ENCODE data around the gene ABHD13.

The ABHD13 gene

DNA sequence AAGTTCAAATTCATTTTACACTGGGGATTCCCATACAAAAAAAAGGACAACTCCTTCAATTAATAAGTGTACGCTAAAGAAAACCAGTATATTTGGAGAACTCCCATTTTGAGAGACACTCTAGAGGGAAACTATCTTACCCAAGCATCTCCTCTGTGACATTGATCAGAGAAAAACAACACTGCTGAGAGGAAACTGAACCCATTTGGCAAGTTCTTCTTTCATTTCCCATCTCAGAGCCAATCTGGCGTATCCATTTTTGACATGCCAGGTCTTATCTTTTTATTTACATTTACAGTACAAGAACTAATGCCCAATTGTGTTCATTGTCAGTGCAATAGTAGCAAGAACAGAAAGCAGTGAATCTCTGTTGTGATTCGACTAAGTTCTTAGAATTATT is 33.0 kb upstream of the ABHD13 start:
- no peaks in the 10 kb centered on the region for H3K36me3 ChIP-seq
- no peak overlapping the region for H3K4me3 ChIP-seq
- TF ChIP-seq, protein P1, sequence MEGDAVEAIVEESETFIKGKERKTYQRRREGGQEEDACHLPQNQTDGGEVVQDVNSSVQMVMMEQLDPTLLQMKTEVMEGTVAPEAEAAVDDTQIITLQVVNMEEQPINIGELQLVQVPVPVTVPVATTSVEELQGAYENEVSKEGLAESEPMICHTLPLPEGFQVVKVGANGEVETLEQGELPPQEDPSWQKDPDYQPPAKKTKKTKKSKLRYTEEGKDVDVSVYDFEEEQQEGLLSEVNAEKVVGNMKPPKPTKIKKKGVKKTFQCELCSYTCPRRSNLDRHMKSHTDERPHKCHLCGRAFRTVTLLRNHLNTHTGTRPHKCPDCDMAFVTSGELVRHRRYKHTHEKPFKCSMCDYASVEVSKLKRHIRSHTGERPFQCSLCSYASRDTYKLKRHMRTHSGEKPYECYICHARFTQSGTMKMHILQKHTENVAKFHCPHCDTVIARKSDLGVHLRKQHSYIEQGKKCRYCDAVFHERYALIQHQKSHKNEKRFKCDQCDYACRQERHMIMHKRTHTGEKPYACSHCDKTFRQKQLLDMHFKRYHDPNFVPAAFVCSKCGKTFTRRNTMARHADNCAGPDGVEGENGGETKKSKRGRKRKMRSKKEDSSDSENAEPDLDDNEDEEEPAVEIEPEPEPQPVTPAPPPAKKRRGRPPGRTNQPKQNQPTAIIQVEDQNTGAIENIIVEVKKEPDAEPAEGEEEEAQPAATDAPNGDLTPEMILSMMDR (IDR thresholded peaks at IDR 0.05) = no peak
- H3K4me1 ChIP-seq = no peaks in the 10 kb centered on the region
- H3K27ac ChIP-seq = no peak overlapping the region
- intact Hi-C loops (cut with DNase I; ENCODE audit: low total_unique reads) = no loop called here
- DNase-seq = no peak
- H3K9me3 ChIP-seq = no peaks in the 10 kb centered on the region
- H3K27me3 ChIP-seq = no peaks in the 10 kb centered on the region

DNA sequence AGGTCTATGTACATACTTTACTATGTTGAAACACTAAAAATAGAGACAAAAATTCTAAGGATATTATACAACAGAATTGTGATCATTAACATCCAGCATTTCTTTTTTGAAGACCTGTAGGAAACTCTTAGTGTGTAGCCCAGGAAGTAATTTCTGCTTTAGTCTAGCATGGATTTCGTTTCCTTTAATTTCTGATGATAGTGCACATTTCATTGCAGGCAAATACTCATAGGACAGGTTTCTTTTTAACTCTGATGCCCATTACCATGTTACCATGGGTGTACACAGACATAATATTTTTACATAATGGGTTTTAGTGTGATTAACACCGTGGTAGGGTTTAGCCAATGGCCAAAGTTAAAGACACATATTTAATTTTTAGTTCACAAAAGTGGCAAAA is 29.9 kb upstream of the ABHD13 start:
- Histone ChIP-seq H3K27me3 (no peaks in the 10 kb centered on the region), H3K4me1 (no peaks in the 10 kb centered on the region), H3K9me3 (no peaks in the 10 kb centered on the region), H3K4me3 (no peak overlapping the region), H3K27ac (no peak overlapping the region), H3K36me3 (no peaks in the 10 kb centered on the region)
- TF ChIP-seq, protein P1 (IDR thresholded peaks at IDR 0.05) = no peak
- DNase-seq = no peak
- intact Hi-C loops (cut with DNase I; ENCODE audit: low total_unique reads) = no loop called here

DNA sequence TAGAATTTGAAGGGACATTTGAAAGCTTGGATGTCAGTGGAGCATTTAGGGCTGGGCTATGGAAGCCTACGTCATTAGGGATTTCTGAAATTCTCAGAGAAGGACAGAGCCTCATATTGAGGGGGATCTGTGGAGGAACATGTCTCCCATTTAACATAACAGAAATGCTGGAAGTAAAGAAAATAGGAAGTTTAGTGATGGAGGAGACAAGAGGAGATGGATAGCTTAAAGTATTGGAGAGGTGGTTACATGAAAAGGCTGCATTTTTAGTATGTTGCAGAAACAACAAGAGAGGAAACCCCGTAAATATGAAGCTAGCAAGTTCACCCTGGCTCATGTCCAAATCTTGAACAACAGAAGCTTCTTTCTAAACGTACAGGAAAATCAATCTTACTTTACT is 27.3 kb upstream of the ABHD13 start:
- Histone ChIP-seq H3K36me3 (no peaks in the 10 kb centered on the region), H3K4me3 (no peak overlapping the region), H3K27ac (no peak overlapping the region), H3K27me3 (no peaks in the 10 kb centered on the region), H3K4me1 (no peaks in the 10 kb centered on the region), H3K9me3 (peaks cover 0 to 10% (median 0%) of the 10 kb centered on the region in 3 donors)
- TF ChIP-seq, protein P1 (IDR thresholded peaks at IDR 0.05) = no peak
- DNase-seq = no peak
- intact Hi-C loops (cut with DNase I; ENCODE audit: low total_unique reads) = no loop called here

DNA sequence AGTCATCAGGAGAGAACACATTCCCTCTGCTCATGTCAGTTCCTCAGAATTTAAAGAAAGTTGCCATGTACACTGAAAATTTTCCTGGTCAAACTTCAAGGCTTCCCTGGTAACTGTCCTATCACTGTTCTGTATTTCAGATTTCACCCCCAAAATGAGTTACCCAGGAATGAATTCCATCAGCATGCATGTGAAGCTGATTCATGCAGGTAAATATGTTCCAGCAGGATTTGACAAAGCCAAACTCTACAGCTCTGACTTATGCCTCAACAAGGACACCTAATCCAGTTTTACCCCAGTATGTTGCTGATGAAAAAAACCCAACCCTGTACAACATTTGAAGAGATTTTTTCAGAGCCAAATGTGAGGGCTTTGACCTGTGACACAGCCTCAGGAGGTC is 24.4 kb upstream of the ABHD13 start:
- intact Hi-C loops (cut with DNase I; ENCODE audit: low total_unique reads) = no loop called here
- Histone ChIP-seq H3K36me3 (no peaks in the 10 kb centered on the region), H3K27me3 (no peaks in the 10 kb centered on the region), H3K9me3 (peaks cover 0 to 10% (median 0%) of the 10 kb centered on the region in 3 donors), H3K27ac (no peak overlapping the region), H3K4me3 (no peak overlapping the region), H3K4me1 (no peaks in the 10 kb centered on the region)
- no peak for DNase-seq
- TF ChIP-seq, protein P1 (IDR thresholded peaks at IDR 0.05) = no peak

DNA sequence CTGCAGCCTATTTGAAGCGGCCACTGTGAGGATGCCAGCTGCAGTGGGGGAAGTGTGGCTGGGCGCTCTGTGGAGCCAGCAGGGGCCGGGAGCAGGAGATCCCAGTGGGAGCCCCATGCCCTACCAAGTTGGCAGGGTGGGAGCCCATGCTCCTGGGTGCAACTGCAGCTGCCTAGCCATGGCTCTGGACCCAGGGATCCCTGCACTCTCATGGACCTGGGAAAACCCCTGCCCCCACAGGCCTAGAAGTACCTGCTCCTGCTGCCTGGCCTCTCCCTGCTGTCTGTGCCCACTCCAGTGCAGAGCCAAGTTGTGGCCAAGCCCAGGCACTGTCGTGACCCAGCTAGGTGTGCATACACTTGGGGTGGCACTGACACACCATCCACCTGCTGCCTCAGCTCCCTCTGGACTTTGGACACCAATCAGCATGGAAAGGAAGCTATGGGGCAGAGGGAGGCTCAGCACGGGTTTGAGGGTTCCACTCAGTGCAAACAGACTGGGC is 23.7 kb upstream of the ABHD13 start:
- intact Hi-C loops (cut with DNase I; ENCODE audit: low total_unique reads) = no loop called here
- DNase-seq = no peak
- no peaks in the 10 kb centered on the region for H3K27me3 ChIP-seq
- no peak overlapping the region for H3K27ac ChIP-seq
- no peak overlapping the region for H3K4me3 ChIP-seq
- TF ChIP-seq, protein P1 (IDR thresholded peaks at IDR 0.05) = no peak
- H3K9me3 ChIP-seq = peaks cover 0 to 10% (median 0%) of the 10 kb centered on the region in 3 donors
- H3K36me3 ChIP-seq = no peaks in the 10 kb centered on the region
- no peaks in the 10 kb centered on the region for H3K4me1 ChIP-seq

DNA sequence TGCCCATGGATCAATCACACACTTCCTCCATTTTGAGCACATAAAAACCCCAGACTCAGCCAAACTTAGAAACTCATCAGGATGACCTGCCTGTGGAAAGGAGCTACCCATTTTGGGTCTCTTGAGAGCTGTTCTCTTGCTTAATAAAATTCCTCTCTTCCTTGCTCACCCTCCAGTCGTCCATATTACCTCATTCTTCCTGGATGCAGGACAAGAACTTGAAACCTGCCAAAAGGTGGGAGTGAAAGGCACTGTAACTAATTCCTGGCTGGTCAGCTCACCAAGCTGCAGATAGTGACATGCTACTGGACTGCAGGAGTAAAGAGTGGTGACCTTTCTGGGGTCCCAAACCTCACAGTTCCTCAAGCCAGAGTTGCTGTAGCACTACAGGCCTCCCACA is 23.0 kb upstream of the ABHD13 start:
- H3K27me3 ChIP-seq = no peaks in the 10 kb centered on the region
- peaks cover 0 to 10% (median 0%) of the 10 kb centered on the region in 3 donors for H3K9me3 ChIP-seq
- no peak overlapping the region for H3K27ac ChIP-seq
- H3K4me3 ChIP-seq = no peak overlapping the region
- no peaks in the 10 kb centered on the region for H3K36me3 ChIP-seq
- intact Hi-C loops (cut with DNase I; ENCODE audit: low total_unique reads) = no loop called here
- no peaks in the 10 kb centered on the region for H3K4me1 ChIP-seq
- no peak for DNase-seq
- TF ChIP-seq, protein P1 (IDR thresholded peaks at IDR 0.05) = no peak

All from tibial artery (tissue), 4 donors.